GM08714 (cell line): ENCODE measurements around the gene TP53RK.

Experiments used
- H3K4me3 ChIP-seq: fragments of 200-500 bp; sonication (Bioruptor generic); 2 replicates; pipeline ENCODE4 v1.5.1; 2014; ENCODE audit warnings: mild to moderate bottlenecking, low read length, inconsistent platforms
- ZNF274 ChIP-seq: IDR thresholded peaks from 2 replicates; pipeline ENCODE4 v1.6.1; 2012; ENCODE audit warnings: mild to moderate bottlenecking, low read depth, low read length

Gene TP53RK

GRCh38 chr20:46648903-46649649, 40.2 kb downstream of the TP53RK start:
- TF ChIP-seq ZNF274: no peak
- H3K4me3 ChIP-seq: no peak overlapping the region

- H3K4me3 ChIP-seq: no peak overlapping the region
- TF ChIP-seq ZNF274: no peak
Observed at GRCh38 chr20:46647469-46647868, 41.8 kb downstream of the TP53RK start.

- H3K4me3 ChIP-seq: no peak overlapping the region
- no peak for TF ChIP-seq ZNF274
Observed at GRCh38 chr20:46646659-46647380, 42.4 kb downstream of the TP53RK start.

GRCh38 chr20:46646122-46646521, 43.1 kb downstream of the TP53RK start:
- no peak for TF ChIP-seq ZNF274
- no peak overlapping the region for H3K4me3 ChIP-seq

GRCh38 chr20:46644733-46645132, 44.5 kb downstream of the TP53RK start:
- H3K4me3 ChIP-seq: no peak overlapping the region
- no peak for TF ChIP-seq ZNF274

- TF ChIP-seq ZNF274: no peak
- H3K4me3 ChIP-seq: no peak overlapping the region
Observed at GRCh38 chr20:46644160-46644559, 45.1 kb downstream of the TP53RK start.

- no peak overlapping the region for H3K4me3 ChIP-seq
- TF ChIP-seq ZNF274: no peak
Observed at GRCh38 chr20:46642969-46643343, 46.3 kb downstream of the TP53RK start.

- no peak overlapping the region for H3K4me3 ChIP-seq
- no peak for TF ChIP-seq ZNF274
Observed at GRCh38 chr20:46642265-46642968, 46.8 kb downstream of the TP53RK start.

- TF ChIP-seq ZNF274: no peak
- H3K4me3 ChIP-seq: no peak overlapping the region
Observed at GRCh38 chr20:46641424-46641823, 47.8 kb downstream of the TP53RK start.

GRCh38 chr20:46640536-46641311, 48.5 kb downstream of the TP53RK start:
- no peak for TF ChIP-seq ZNF274
- no peak overlapping the region for H3K4me3 ChIP-seq

- H3K4me3 ChIP-seq: no peak overlapping the region
- no peak for TF ChIP-seq ZNF274
Observed at GRCh38 chr20:46640044-46640443, 49.2 kb downstream of the TP53RK start.

GRCh38 chr20:46639587-46639986, 49.7 kb downstream of the TP53RK start:
- TF ChIP-seq ZNF274: no peak
- H3K4me3 ChIP-seq: no peak overlapping the region

- TF ChIP-seq ZNF274: no peak
- H3K4me3 ChIP-seq: no peak overlapping the region
Observed at GRCh38 chr20:46638898-46639274, 50.4 kb downstream of the TP53RK start.
